GM19324 (cell line): ENCODE data around the gene POLN.
"Not testable (repeated sequence)": the region's sequence is repeated elsewhere in the genome, so short reads cannot be mapped to it uniquely, and the experiment has no call there.

ENCODE experiments used
- ATAC-seq: cut with Tn5 transposase; IDR thresholded peaks from one replicate; pipeline ENCODE4 v1.9.1; 2021; ENCODE audit warnings: mild to moderate bottlenecking, moderate library complexity; ENCODE audit not compliant: unreplicated experiment, low FRiP score

POLN gene

GRCh38 chr4:2046031-2046961, 195.6 kb downstream of the POLN start:
- ATAC-seq, result no peak

DNA sequence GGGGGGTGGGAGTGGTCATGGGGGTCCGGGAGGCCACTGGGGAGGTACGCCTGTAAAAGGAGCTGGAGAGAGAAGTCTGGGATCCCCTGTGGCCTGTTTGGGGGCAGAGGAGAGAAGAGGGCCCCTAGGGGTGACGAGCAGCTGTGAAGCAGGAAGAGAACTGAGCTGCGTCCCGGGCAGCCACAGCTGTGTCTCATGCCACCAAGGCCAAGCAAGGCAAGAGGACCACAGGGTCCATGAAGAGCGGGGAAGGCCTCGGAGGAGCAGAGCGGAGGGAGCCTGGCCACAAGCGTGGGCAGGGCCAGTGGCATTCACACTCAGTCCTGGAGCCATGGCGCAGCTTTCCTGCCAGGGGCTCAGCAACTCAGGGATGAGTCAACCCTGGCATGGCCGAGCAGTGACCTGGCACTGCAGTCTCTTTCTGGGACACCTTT, 196.4 kb downstream of the POLN start:
- no peak for ATAC-seq

- ATAC-seq, result no peak
These were observed 197.1 kb downstream of the POLN start for GRCh38 chr4:2044542-2045517.

GRCh38 chr4:2044119-2044485, 197.8 kb downstream of the POLN start:
- no peak for ATAC-seq

DNA sequence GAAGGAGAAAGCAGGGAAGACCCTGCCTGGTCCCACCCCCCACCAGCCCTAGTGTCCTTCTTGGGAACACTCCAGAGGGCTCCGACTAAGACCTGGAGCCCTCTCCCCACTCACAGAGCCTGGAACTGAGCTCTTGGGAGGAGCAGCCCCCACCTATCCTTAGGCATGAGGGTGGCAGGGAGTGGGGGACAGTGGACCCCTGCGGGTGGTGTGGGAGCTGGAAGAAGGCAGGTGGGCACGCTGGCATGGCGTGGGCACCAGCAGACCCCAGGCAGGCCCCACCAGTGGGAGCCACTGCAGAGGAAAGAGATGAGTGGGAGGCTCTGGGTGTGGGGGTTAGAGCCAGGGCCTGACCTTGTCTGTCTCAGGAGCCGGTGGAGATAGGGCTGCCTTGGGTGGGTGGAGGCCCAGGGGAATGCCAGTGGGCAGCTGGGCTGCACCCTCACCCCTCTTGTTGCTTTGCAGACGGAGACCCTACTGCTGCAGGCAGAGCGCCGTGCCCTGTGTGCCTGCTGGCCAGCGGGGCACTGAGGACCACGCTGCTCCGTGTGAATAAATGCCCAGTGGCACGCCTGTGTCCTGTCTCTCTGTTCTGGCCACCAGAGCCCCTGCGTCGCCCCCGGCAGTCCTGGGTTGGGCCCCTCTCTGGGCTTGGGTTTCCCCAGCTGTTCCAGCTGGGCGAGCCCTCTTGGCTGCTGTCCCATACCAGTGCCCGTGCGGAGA, 198.4 kb downstream of the POLN start:
- no peak for ATAC-seq

DNA sequence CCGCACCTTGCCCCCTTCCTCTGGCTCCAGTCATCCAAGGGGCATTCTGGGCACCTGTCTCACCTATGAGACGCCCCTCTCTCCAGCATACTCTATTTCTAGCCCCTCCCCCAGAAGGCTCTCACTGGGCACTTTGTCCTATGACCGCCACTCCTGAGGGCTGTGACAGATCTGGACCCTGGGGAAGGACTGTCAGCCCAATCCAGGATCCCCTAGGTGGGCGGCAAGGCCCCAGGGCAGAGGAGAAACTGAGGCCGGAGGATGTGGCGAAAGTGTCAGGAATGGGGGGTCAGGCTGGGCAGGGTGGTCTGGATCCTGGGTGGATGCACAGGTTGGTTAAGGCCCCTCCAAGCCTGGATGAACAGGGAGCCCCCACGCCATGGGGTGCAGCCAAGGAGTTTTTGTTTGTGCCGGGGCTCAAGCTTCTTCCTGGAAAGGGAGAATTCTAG, 198.9 kb downstream of the POLN start:
- no peak for ATAC-seq

DNA sequence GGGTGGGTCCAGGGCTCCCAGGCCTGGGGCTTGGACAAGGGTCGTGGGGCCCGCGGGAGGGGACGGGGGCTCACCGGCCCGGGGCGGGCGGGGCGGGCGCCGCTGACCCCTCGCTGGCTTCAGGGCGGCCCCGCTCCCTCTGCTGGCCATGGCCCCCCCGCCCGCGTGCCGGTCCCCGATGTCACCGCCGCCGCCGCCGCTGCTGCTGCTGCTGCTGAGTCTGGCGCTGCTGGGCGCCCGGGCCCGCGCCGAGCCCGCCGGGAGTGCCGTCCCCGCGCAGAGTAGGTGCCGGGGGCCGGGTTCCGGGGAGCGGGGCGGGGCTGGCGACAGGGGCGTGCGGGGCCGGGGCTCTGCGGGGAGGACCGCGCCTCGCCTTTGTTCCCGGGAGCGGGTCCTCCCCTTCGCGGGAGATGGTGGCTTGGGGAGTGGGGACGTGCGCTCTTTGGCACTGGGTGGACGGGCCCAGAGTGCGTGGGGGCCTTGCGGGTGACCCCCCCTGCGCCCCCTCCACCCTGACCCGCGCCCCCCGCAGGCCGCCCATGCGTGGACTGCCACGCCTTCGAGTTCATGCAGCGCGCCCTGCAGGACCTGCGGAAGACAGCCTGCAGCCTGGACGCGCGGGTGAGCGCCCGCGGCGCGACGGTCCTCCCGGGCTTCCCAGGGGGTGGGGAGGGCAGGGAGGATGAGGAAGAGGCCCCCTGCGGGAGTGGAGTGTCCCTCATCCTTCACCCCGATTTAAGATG, 199.5 kb downstream of the POLN start:
- peak; percentile 36 for ATAC-seq

DNA sequence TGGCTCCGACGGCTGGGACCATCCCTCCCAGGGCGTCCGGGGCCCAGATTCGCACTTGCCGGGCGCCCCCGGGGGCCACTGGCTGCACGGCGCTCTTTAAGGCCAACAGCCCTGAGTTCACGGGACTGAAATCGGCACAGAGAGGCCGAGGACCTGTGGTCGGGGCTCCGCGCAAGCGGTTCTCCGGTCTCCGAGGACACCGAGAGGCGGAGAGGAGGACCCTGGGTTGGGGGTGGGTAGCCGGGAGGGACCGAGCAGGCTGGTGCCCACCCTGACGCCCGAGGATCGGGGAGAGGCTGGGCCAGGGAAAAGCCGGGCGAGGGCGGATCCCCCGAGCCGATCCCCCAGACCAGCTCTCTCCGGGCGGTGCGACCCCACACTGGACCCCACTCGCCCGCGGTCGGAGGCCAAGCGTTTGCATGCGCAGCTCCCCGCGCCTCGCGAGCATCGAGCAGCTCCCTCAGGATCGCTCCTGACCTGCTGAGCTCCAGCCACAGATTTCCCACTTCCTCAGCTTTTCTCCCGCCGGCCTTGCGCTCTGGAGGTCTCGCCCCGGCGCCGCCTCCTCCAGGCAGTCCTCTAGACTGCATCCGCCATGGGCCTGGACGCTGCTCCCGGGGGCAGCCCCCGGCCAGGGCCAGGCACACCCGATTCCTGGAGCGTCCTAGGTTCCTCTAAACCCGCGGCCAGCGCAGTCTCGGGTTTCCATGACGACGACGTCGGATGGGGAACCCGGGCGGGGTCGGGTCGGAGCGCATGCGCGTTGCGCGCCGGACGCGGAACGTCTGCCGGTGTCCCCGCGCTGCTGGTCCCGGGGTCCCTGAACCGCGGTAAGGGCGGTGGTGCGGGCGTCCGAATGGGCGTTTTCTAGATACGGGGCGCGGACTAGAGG, 200.4 kb downstream of the POLN start:
- ATAC-seq, result peak; percentile 76

DNA sequence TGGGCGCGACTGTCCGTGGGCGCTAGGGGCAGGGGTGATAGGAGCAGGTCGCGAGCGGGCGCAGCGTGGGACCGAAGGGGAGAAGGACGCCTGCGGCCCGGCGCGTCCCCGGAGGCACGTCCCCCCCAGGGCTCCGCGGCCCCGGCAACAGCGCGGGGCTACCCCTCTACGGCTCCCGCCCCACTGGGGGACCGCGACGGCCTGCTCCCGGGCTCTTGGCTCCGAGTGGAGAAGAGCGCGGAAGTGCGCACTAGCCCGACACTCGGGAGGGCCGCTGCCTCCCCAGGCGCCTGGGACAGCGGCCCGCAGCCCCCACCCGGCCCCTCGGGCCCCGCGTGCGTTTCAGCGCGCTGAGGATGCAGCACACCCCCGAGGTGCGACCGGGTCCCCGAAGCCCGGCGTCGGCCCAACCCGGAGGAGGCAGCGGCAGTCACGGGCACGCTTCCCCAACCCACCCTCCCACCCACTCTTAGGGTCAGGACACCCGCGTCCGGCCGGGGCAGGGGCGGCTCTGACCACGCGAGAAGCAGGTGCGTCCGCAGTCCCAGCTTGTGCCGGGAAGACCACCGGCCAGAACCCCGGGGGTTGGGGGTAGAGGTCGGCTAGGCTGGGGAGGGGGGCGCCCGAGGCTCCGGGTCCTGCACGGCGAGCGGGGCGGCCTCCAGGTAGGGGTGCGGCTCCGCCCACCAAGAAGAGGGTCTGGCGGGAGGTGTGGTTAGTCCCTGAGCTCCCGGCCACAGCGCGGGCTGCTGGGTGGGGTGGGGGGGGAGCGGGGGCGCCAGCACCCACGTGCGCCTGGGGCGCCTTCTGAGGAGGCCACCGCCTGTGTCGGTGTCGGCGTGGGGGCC, 201.3 kb downstream of the POLN start:
- ATAC-seq, result no peak

DNA sequence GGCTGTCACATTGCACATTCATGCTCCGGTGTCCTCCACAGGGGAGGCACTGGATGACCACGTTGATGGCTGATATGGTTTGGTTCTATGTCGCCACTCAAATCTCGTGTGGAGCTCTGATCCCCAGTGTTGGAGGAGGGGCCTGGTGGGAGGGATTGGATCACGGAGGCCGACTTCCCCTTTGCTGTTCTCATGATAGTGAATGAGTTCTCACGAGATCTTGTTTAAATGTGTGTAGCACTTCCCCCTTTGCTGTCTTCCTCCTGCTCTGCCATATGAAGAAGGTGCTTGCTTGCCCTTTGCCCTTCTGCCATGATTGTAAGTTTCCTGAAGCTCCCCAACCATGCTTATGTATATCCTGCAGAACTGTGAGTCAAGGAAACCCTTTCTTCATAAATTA, 205.1 kb downstream of the POLN start:
- no peak for ATAC-seq

DNA sequence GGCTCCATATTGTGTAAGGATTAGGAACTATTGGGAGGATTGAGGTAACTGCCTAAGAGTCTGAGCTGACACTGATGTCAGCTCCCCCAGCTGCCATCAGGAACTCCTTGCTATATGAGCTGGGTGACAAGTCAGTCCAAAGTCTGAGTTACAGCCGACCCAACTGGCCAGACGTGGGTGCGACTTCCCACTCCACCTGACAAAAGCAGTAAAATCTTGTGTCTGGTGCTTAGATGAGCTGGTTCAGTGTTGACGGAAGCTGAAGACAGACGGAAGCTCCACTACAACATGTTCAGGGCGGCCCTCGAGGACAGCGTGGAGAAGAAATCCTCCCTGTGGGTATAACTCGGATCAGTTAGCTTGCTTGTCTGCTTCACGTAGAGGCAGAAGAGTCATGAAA, 205.6 kb downstream of the POLN start:
- ATAC-seq, result no peak

DNA sequence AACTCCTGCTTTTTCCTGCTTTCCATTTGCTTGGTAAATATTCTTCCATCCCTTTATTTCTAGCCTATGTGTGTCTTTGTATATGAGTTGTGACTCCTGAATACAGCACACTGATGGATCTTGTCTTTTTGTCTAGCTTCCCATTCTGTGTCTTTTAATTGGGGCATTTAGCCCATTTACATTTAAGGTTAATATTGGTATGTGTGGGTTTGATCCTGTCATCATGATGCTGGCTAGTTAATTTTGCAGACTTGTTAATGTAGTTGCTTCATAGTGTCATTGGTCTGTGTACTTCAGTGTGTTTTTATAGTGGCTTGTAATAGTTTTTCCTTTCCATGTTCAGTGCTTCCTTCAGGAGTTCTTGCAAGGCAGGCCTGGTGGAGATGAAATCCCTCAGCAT, 210.8 kb downstream of the POLN start:
- ATAC-seq, result not testable (repeated sequence)

DNA sequence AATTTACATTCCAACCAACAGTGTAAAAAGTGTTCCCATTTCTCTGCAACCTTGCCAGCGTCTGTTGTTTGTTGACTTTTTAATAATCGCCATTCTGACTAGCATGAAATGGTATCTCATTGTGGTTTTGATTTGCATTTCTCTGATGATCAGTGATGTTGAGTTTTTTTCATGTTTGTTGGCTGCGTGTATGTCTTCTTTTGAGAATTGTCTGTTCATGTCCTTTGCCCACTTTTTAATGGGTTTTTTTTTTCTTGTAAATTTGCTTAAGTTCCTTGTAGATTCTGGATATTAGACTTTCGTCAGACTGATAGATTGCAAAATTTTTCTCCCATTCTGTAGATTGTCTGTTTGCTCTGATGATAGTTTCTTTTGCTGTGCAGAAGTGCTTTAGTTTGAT, 214.8 kb downstream of the POLN start:
- ATAC-seq, result not testable (repeated sequence)

DNA sequence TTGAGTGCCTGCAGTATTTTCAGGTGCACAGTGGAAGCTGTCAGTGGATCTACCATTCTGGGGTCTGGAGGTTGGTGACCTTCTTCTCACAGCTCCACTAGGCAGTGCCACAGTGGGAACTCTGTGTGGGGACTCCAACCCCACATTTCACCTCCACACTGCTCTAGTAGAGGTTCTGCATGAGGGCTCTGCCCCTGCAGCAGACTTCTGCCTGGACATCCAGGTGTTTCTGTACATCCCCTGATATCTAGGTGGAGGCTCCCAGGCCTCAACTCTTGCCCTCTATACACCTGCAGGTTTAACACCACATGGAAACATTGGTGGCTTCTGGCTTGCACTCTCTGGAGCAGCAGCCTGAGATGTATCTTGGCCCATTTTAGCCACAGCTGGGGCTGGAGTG, 216.1 kb downstream of the POLN start:
- no peak for ATAC-seq

DNA sequence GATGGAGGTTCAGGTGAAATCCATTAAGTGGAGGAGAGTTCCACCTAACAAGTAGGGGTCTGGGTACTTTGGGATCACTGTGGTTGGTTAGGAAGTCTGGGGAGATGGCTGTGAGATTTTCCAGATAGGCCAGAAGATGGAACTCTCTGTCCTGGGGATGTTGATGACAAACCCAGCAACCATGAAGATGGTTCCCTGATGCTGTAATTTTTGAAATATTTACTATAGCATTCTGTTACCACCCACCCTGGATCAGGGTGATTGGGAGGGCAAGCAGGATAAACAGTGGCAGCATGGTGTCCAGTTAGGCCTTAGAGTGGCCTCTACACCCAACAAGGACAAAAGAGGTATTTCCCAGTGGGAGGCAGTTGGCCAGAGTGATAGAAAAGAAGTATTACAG, 217.2 kb downstream of the POLN start:
- ATAC-seq, result no peak
